ENCODE measurements around the gene SPI1.

Gene SPI1

DNA sequence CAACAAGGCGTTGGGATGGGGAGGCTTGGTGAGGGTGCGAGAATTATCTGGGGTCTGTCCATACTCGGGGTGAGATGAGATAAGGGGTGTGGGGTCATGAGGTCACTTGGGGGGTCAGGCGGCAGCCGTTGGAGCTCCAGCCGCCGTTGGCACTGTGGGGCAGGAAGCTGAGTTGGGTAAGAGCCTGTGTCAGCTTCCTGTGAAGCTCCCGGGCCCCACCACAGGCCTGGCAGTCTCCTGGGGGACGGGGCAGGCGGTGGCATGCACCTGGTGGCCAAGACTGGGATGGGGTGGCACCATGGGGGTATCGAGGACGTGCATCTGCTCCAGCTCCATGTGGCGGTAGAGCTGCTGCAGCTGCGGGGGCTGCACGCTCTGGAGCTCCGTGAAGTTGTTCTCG lies 18.8 kb downstream of the SPI1 start:
- no peaks in the 10 kb centered on the region for H3K27me3 ChIP-seq (ENCODE audit: control insufficient read depth, insufficient read depth, low read length)
- no peaks in the 10 kb centered on the region for H3K36me3 ChIP-seq (ENCODE audit: control insufficient read depth, low read depth, low read length)
- no peak overlapping the region for H3K4me3 ChIP-seq (ENCODE audit: low read length)
- no peak overlapping the region for H3K27ac ChIP-seq (ENCODE audit: low read length)
- no peak overlapping the region for H3K9ac ChIP-seq (ENCODE audit: low read length)
- no peaks in the 10 kb centered on the region for H3K9me3 ChIP-seq (ENCODE audit: control insufficient read depth, low read depth, low read length)
- no peaks in the 10 kb centered on the region for H3K4me1 ChIP-seq (ENCODE audit: control insufficient read depth, low read depth, low read length)

GRCh38 chr11:47359162-47359561 lies 19.2 kb downstream of the SPI1 start:
- H3K4me1 ChIP-seq (ENCODE audit: control insufficient read depth, low read depth, low read length): no peaks in the 10 kb centered on the region
- no peaks in the 10 kb centered on the region for H3K27me3 ChIP-seq (ENCODE audit: control insufficient read depth, insufficient read depth, low read length)
- H3K27ac ChIP-seq (ENCODE audit: low read length): no peak overlapping the region
- H3K9me3 ChIP-seq (ENCODE audit: control insufficient read depth, low read depth, low read length): no peaks in the 10 kb centered on the region
- no peak overlapping the region for H3K4me3 ChIP-seq (ENCODE audit: low read length)
- no peaks in the 10 kb centered on the region for H3K36me3 ChIP-seq (ENCODE audit: control insufficient read depth, low read depth, low read length)
- H3K9ac ChIP-seq (ENCODE audit: low read length): no peak overlapping the region

DNA sequence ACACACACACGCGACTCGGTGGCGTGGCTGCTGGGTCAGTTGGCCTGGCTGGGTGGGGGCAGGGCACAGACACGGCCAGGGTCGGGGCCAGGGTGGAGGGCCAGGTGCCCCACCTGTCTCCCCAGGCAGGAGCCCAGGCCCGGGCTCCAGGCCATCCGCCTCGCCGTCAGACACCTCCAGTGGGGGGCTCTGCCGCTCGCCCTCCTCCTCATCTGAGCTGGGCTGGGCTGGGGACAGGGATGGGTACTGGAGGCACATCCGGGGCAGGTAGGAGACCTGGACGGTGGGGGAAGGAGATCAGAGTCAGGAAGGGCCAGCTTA lies 19.7 kb downstream of the SPI1 start:
- Histone ChIP-seq H3K9me3 (ENCODE audit: control insufficient read depth, low read depth, low read length) (no peaks in the 10 kb centered on the region), H3K27ac (ENCODE audit: low read length) (no peak overlapping the region), H3K4me3 (ENCODE audit: low read length) (no peak overlapping the region), H3K27me3 (ENCODE audit: control insufficient read depth, insufficient read depth, low read length) (no peaks in the 10 kb centered on the region), H3K36me3 (ENCODE audit: control insufficient read depth, low read depth, low read length) (no peaks in the 10 kb centered on the region), H3K4me1 (ENCODE audit: control insufficient read depth, low read depth, low read length) (no peaks in the 10 kb centered on the region), H3K9ac (ENCODE audit: low read length) (no peak overlapping the region)

GRCh38 chr11:47357985-47358730 lies 20.2 kb downstream of the SPI1 start:
- Histone ChIP-seq H3K36me3 (ENCODE audit: control insufficient read depth, low read depth, low read length) (no peaks in the 10 kb centered on the region), H3K9me3 (ENCODE audit: control insufficient read depth, low read depth, low read length) (no peaks in the 10 kb centered on the region), H3K9ac (ENCODE audit: low read length) (no peak overlapping the region), H3K4me3 (ENCODE audit: low read length) (no peak overlapping the region), H3K27me3 (ENCODE audit: control insufficient read depth, insufficient read depth, low read length) (no peaks in the 10 kb centered on the region), H3K4me1 (ENCODE audit: control insufficient read depth, low read depth, low read length) (no peaks in the 10 kb centered on the region), H3K27ac (ENCODE audit: low read length) (no peak overlapping the region)

DNA sequence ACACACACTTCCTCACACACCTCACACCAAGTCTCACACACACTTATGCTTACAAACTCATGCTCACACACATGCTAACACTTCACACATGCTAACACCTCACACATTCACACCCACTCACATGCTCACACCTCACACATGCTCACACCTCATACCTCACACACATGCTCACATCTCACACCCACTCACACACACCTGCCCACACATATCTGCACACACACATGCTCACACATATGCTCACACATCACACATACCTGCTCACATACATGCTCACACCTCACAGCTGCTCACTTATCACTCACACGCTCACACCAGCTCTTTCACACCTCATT lies 21.4 kb downstream of the SPI1 start:
- no peak overlapping the region for H3K27ac ChIP-seq (ENCODE audit: low read length)

GRCh38 chr11:47356129-47356997 lies 22.0 kb downstream of the SPI1 start:
- Histone ChIP-seq H3K4me3 (ENCODE audit: low read length) (no peak overlapping the region), H3K9me3 (ENCODE audit: control insufficient read depth, low read depth, low read length) (no peaks in the 10 kb centered on the region), H3K9ac (ENCODE audit: low read length) (no peak overlapping the region), H3K27me3 (ENCODE audit: control insufficient read depth, insufficient read depth, low read length) (no peaks in the 10 kb centered on the region), H3K36me3 (ENCODE audit: control insufficient read depth, low read depth, low read length) (no peaks in the 10 kb centered on the region), H3K4me1 (ENCODE audit: control insufficient read depth, low read depth, low read length) (no peaks in the 10 kb centered on the region), H3K27ac (ENCODE audit: low read length) (no peak overlapping the region)

More for the DNA sequence above, 21.4 kb downstream of the SPI1 start:
- no peaks in the 10 kb centered on the region for H3K9me3 ChIP-seq (ENCODE audit: control insufficient read depth, low read depth, low read length)
- no peak overlapping the region for H3K4me3 ChIP-seq (ENCODE audit: low read length)
- no peaks in the 10 kb centered on the region for H3K27me3 ChIP-seq (ENCODE audit: control insufficient read depth, insufficient read depth, low read length)
- no peaks in the 10 kb centered on the region for H3K36me3 ChIP-seq (ENCODE audit: control insufficient read depth, low read depth, low read length)
- H3K4me1 ChIP-seq (ENCODE audit: control insufficient read depth, low read depth, low read length): no peaks in the 10 kb centered on the region
- H3K9ac ChIP-seq (ENCODE audit: low read length): no peak overlapping the region

GRCh38 chr11:47355283-47356128 lies 22.8 kb downstream of the SPI1 start:
- Histone ChIP-seq H3K9ac (ENCODE audit: low read length) (peak overlapping the region; percentile 22), H3K27me3 (ENCODE audit: control insufficient read depth, insufficient read depth, low read length) (no peaks in the 10 kb centered on the region), H3K27ac (ENCODE audit: low read length) (no peak overlapping the region), H3K4me3 (ENCODE audit: low read length) (peak overlapping the region; percentile 46), H3K4me1 (ENCODE audit: control insufficient read depth, low read depth, low read length) (no peaks in the 10 kb centered on the region), H3K9me3 (ENCODE audit: control insufficient read depth, low read depth, low read length) (no peaks in the 10 kb centered on the region), H3K36me3 (ENCODE audit: control insufficient read depth, low read depth, low read length) (no peaks in the 10 kb centered on the region)

DNA sequence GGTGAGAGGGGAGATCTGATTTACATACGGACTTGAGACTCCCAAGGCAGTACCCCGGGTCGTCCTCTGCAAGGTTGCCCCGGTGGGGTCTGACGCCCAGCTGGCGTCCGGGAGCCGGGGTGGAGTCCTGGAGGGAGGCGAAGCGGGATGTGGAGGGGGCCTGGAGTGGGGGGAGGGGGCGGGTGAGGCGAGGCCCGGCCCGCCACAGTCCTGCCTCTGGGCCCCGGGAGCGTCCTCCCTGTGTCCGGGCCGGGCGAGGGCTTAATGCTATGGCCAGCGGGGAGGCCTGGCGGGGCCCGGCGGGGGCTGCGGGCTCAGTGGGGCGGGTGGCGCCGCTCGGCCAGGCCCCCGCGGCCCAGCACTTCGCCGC lies 23.4 kb downstream of the SPI1 start:
- Histone ChIP-seq H3K4me1 (ENCODE audit: control insufficient read depth, low read depth, low read length) (no peaks in the 10 kb centered on the region), H3K9me3 (ENCODE audit: control insufficient read depth, low read depth, low read length) (no peaks in the 10 kb centered on the region), H3K4me3 (ENCODE audit: low read length) (peak overlapping the region; percentile 46), H3K36me3 (ENCODE audit: control insufficient read depth, low read depth, low read length) (no peaks in the 10 kb centered on the region), H3K27me3 (ENCODE audit: control insufficient read depth, insufficient read depth, low read length) (no peaks in the 10 kb centered on the region), H3K9ac (ENCODE audit: low read length) (peak overlapping the region; percentile 22), H3K27ac (ENCODE audit: low read length) (no peak overlapping the region)

DNA sequence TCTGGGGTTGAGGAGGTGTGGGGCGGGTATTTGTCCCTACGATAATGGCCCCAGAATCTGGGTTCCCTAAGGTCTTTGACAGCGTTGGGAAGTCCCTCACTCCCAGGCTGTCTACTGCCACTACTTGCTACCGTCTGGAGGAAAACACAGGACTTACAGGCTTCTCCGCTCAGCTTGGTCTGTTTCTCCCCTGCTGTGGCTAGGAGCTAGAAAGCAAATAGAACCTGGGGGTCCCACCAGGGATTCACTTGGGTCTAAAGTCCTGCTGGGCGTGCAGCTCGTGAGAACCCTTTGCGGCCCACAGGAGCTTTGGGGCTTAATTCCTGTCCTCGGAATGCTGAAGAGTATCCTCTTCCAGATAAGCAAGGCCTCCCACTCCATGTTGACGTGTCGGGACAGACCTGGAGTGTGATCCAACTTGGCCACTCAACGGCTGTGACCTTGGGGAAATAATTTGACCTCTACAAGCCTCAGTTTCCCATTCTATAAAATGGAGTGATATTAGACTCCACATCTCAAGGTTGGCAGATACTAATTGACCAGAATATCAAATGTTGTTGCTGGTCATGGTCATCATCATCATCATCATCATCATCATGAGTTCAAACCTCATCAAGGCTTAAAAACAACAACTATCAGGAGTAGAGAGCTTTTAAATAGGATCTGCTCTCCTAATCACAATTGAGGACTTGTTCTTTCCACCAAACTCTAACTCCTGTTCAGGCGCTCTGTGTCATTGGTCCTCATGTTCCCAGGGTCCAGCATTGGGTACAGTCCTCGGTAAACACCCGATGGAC lies 24.2 kb downstream of the SPI1 start:
- Histone ChIP-seq H3K9ac (ENCODE audit: low read length) (no peak overlapping the region), H3K9me3 (ENCODE audit: control insufficient read depth, low read depth, low read length) (no peaks in the 10 kb centered on the region), H3K27me3 (ENCODE audit: control insufficient read depth, insufficient read depth, low read length) (no peaks in the 10 kb centered on the region), H3K4me3 (ENCODE audit: low read length) (peak overlapping the region; percentile 46), H3K27ac (ENCODE audit: low read length) (no peak overlapping the region), H3K36me3 (ENCODE audit: control insufficient read depth, low read depth, low read length) (no peaks in the 10 kb centered on the region), H3K4me1 (ENCODE audit: control insufficient read depth, low read depth, low read length) (no peaks in the 10 kb centered on the region)

DNA sequence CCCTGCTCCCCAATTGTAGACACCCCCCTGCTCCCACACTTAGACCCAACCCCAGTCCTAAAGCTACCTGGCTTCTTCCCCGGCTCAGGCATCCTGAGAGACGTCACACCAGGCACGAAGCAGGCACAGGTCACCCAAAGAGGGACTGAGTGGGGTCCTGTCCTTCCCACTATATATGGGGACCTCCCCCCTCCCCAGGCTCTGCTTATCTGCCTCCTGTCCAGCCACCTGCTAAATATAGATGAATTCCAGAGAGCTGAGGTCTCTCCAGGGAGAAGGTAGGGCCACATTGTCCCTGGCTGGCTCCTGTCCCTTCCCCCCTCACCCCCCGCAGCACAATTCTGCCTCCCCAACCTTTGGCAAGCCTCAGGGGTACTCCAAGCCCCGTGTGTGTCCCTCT lies 25.8 kb downstream of the SPI1 start, which contains the start of gene MYBPC3:
Gene MYBPC3, minus strand, starts transcription at position 147 of the 400 bp plus-strand sequence. Its CDS starts 55 bp downstream, at position 92.
- Histone ChIP-seq H3K27me3 (ENCODE audit: control insufficient read depth, insufficient read depth, low read length) (no peaks in the 10 kb centered on the region), H3K9me3 (ENCODE audit: control insufficient read depth, low read depth, low read length) (no peaks in the 10 kb centered on the region), H3K9ac (ENCODE audit: low read length) (no peak within 1 kb of the TSS), H3K36me3 (ENCODE audit: control insufficient read depth, low read depth, low read length) (no peaks in the 10 kb centered on the region), H3K4me1 (ENCODE audit: control insufficient read depth, low read depth, low read length) (no peaks in the 10 kb centered on the region), H3K27ac (ENCODE audit: low read length) (no peak within 1 kb of the TSS), H3K4me3 (ENCODE audit: low read length) (no peak within 1 kb of the TSS)
